Ureter (tissue), 1 donor: Measurements from ENCODE around the gene AARS2. TPM values are rescaled to one million over a fixed set of nuclear protein-coding genes. Genes with fewer than 3 reads are reported as not detected.
"Not testable (repeated sequence)": the region's sequence is repeated elsewhere in the genome, so short reads cannot be mapped to it uniquely, and the experiment has no call there.

Source experiments
- DNase-seq: peaks from one replicate; pipeline ENCODE4 v3.0.0-alpha.2; 2020; ENCODE audit warnings: low spot score
- total RNA-seq: library from RNA; stranded (reverse); gene quantifications from one replicate; pipeline ENCODE4 v1.2.4, GENCODE V29; 2023
- donor health status: DM: yes; HTN: yes; CAD: no.

AARS2 gene
- total RNA-seq, 1 donor from 2014 or later = 17.4 TPM

DNA sequence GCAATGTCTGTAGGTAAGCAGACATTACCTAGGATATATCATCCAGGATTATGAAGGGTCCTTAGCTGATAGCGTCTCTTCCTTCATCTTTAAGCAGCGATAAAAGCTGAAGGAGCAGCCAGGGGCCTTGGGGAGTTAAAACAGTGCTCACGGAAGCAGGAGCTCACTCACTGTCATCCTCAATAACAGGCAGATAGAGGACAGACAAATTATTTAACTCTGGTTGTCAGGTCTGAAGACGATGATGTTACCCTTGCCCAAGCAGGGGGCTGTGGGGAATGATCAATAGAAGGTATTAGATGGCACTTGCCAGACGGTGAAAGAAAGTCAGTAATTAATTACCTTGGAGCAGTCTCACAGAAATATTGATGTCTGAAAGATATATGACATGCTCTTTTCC is 16.7 kb upstream of the AARS2 start:
- DNase-seq = no peak

- DNase-seq = not testable (repeated sequence)
Measured at GRCh38 chr6:44328203-44328602, 15.1 kb upstream of the AARS2 start.

GRCh38 chr6:44327760-44328159 is 14.6 kb upstream of the AARS2 start:
- no peak for DNase-seq

DNA sequence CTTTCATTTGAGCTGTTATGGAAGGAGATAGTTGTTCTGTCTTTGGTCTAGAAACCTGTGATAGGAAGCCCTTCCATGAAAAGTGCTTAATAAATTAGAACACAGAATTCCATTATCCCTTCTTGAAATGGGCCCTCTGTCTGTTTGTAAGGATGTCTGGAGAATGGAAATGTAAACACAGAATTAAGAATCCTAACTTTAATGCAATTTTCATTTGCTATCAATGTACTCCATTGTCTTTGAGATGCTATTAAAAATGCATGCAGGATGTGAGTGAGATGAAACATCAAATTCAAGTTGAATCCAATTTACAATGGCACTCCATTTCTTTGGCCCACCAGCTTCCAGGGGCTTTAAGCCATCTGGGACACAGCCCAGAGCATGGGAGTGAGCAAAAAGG is 13.9 kb upstream of the AARS2 start:
- no peak for DNase-seq

- DNase-seq = no peak
Measured at GRCh38 chr6:44321210-44321609, 8.1 kb upstream of the AARS2 start.

- DNase-seq = not testable (repeated sequence)
Measured at GRCh38 chr6:44317136-44317631, 4.0 kb upstream of the AARS2 start.

DNA sequence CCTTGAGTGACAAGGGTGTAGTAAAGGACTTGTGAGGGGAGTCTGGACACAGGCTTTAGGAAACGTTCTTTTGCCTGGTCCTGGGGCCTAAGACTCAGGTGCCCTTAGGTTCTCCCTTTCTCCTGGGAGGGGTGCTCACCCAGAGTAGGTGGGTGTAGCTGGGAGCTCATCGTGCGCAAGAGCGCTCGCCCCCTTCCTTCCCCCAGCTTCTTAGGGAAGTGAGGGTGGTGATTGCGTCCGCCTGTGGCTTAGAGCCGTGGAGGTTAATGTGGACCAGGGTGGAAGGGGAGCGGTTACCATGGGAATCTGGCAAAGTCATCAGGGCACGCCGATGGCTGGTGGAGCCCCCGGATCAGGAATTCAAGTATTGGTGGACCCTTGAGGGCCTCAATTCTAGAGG is 3.3 kb upstream of the AARS2 start:
- DNase-seq = no peak

DNA sequence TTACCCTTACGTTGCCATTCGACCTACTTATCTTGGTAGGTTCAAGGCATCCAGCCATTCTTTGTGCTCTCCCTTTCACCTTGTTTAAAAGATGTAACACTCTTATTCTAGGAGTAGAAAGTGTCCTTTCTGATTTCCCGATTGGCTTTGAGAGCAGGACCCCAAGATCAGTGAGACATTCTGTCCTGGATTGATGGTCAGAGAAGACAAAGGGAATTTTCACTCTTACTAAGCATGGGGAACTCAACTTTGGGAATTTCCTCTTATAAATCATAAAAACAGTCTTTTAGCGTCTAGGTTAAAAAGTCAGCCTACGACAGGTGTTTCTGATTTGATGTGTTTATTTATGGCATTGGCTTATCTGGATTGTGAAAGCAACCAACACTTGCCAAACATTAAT is 2.8 kb upstream of the AARS2 start:
- DNase-seq = no peak

- DNase-seq = no peak
Measured at GRCh38 chr6:44315516-44315915, 2.4 kb upstream of the AARS2 start.

DNA sequence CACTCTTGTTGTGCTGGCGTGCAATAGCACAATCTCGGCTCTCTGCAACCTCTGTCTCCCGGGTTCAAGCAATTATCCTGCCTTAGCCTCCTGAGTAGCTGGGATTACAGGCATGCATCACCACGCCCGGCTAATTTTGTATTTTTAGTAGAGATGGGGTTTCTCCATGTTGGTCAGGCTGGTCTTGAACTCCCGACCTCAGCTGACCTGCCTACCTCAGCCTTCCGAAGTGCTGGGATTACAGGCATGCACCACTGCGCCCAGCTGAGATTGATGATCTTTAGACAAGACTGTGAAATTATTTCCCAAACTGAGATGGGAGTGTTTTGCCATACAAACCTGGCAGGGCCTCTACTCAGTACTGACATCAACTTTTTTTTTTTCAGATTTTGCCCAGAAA is 1.5 kb upstream of the AARS2 start:
- not testable (repeated sequence) for DNase-seq

GRCh38 chr6:44311767-44312166 is 1.4 kb downstream of the AARS2 start:
- DNase-seq = no peak

- no peak for DNase-seq
Measured at GRCh38 chr6:44311304-44311703, 1.8 kb downstream of the AARS2 start.

- DNase-seq = no peak
Measured at GRCh38 chr6:44310241-44310640, 2.9 kb downstream of the AARS2 start.

- DNase-seq = no peak
Measured at GRCh38 chr6:44309631-44310030, 3.5 kb downstream of the AARS2 start.

DNA sequence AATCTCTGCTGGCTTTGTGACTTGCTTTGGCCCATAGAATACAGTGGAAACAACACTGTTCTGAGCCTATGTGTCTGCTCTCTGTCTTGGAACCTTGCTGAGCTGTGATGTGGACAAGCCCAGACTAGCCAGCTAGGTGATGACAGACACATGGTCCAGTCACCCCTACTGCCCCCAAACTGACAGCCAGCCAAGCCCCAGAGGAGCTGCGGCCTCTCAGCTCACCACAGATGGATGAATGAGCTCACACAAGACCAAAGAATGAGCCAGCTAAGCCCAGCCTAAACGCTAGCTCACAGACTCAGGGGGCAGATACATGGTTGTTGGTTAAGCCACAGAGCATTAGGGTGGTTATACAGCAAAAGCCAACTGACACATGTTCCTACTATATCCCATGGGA is 4.1 kb downstream of the AARS2 start:
- DNase-seq = no peak

GRCh38 chr6:44307217-44307616 is 5.9 kb downstream of the AARS2 start:
- no peak for DNase-seq

DNA sequence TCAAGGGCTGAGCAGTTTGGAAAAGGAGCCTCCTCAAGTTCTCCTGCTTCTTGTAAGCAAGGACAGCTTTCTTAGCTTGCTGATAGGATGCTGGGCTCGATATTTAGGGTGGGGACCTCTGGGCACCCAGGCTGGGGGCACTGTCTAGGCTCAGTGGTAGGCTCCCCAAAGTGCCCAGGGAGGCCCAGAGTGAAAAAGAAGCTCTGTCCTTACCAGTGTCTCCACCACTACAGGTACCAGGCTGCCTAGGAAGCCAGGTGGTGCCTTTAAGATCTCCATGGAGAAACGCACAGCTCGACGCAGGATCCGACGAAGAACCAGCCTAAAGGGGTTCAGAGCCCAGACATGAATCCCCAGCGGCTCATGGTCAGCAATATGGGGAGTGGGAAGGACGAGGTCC is 6.4 kb downstream of the AARS2 start:
- DNase-seq = no peak

GRCh38 chr6:44305200-44305725 is 7.9 kb downstream of the AARS2 start:
- DNase-seq = no peak

- DNase-seq = no peak
Measured at GRCh38 chr6:44304282-44305199, 8.6 kb downstream of the AARS2 start.

DNA sequence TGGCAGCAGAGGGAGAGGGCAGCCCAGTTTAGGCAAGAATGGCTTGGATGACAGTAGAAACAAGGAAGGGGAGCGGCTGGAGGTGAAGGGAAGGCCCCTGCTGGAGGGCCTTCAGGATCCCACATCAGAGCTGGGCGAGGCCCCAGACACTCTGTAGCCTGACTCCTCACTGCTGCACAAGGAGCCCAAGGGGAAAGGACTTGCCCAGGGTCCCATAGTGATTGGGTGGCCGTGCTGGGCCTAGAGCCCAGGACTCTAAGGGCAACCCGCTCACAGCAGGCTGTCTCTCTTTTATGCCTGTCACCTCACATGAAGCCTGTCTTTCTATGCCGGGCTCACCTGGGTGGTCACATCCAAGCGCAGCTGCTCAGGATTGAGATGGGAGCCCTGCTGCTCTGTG is 9.3 kb downstream of the AARS2 start:
- no peak for DNase-seq

GRCh38 chr6:44302856-44303255 is 10.3 kb downstream of the AARS2 start:
- no peak for DNase-seq

DNA sequence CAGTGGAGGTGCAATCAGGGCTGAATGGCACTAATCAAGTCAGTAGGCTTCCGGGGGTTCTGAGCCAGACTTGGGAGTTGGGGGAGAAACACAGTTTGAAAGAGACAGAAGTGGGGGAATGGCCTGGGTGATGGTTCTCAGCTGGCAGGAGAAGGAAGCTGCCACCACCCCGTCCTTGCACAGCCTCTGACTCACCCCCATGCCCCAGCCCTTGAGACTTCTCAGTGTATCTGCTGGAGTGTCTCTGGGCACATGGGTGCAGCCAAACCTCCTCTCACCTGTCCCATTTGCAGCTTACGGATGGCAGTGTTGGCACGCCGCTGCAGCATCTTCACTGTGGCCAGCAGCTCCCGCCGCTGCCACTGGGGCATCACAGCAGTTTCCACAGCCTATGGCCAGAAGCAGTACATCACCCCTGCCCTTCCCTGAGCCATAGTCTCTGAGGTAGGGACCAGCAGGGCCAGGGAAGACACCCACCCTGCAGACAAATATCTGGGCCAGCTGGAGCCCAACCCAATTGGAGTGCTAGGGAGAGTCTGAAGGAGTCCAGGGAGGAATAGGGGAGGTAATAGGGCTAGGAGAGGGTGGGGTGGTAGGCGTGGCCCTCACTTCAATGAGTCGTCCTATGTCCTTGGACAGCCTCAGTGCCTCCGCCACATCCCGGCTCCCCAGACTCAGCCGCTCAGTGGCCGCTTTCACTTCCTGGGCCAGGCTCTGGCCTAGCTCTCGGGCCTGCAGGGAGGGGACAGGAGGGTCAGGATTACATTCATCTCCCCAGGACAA is 11.2 kb downstream of the AARS2 start:
- DNase-seq = no peak

DNA sequence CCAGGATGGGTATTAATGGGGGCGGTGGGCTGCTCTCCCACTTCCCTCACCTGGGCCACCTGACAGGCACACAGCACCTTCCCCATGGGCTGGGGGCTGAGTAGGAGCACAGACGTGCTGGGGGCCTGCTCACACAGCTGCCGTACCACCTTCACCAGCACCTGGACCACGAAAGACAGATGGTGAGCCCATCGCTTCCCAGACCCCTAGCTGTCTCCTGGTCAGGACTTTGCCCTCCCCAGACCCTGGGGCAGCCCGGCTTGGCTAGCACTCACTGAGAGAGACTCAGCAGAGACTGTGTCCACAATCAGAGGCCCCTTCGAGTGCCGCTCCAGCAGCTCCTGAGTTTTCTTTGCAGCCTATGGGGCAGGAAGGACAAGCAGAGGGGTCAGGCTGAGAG is 12.0 kb downstream of the AARS2 start:
- no peak for DNase-seq
